ENCODE results near the gene RBFOX2.

GRCh38 chr22:35896111-35896705 lies 132.4 kb downstream of the RBFOX2 start:
- TF ChIP-seq CTCF (conservative IDR thresholded peaks at IDR 0.05 in 1 of 2, IDR thresholded peaks at IDR 0.05 in 1 of 2; ENCODE audit: extremely low read depth in 1 of 2, insufficient read depth in 1 of 2, low read depth in 1 of 2, low read length in 2 of 2) (no peak), EZH2 (IDR thresholded peaks at IDR 0.05; ENCODE audit: borderline replicate concordance, low read length) (no peak)
